HepG2 (cell line): ENCODE data around the gene PKMYT1. TPM values are rescaled to one million over a fixed set of nuclear protein-coding genes. Genes with fewer than 3 reads are reported as not detected.

Source experiments
- GMEB2 ChIP-seq: IDR thresholded peaks from 2 replicates; pipeline ENCODE4 v1.6.1; 2016; ENCODE audit warnings: missing biosample characterization, missing genetic modification reagents, low read depth
- HCFC1 ChIP-seq: fragments of 150-350 bp; IDR thresholded peaks from 2 replicates; pipeline ENCODE4 v1.6.1; 2014; ENCODE audit warnings: low read depth, low read length
- HDAC6 ChIP-seq: fragments of 200-600 bp; sonication (generic); IDR thresholded peaks from 2 replicates; pipeline ENCODE4 v1.7.0; 2017; ENCODE audit warnings: mild to moderate bottlenecking, antibody characterized with exemption, low read length, low read depth
- HIVEP1 ChIP-seq: sonication (generic); formaldehyde crosslinking; IDR thresholded peaks from 2 replicates; pipeline ENCODE4 v1.4.0; 2020; ENCODE audit warnings: mild to moderate bottlenecking, missing genetic modification reagents
- KLF9 ChIP-seq: IDR thresholded peaks from 2 replicates; pipeline ENCODE4 v1.6.1; 2016; ENCODE audit warnings: low read depth
- LRRFIP1 ChIP-seq: sonication (generic); formaldehyde crosslinking; conservative IDR thresholded peaks from 2 replicates; pipeline ENCODE4 v1.4.0; 2020; ENCODE audit warnings: missing genetic modification reagents
- RBFOX2 ChIP-seq: fragments of 200-400 bp; formaldehyde crosslinking; IDR thresholded peaks from 2 replicates; pipeline ENCODE4 v1.6.1; 2017; ENCODE audit warnings: low read depth, mild to moderate bottlenecking, low read length
- YEATS4 ChIP-seq: sonication (generic); formaldehyde crosslinking; IDR thresholded peaks from 2 replicates; pipeline ENCODE4 v1.4.0; 2020; ENCODE audit warnings: missing genetic modification reagents, borderline replicate concordance
- ZHX1 ChIP-seq: sonication (generic); formaldehyde crosslinking; IDR thresholded peaks from 2 replicates; pipeline ENCODE4 v1.8.1; 2022; ENCODE audit warnings: low read depth, mild to moderate bottlenecking, missing genetic modification reagents
- ZNF207 ChIP-seq: fragments of 450-650 bp; IDR thresholded peaks from 2 replicates; pipeline ENCODE4 v1.6.1; 2016; ENCODE audit warnings: antibody characterized with exemption, borderline replicate concordance
- ZNF512B ChIP-seq: sonication (generic); formaldehyde crosslinking; IDR thresholded peaks from 2 replicates; pipeline ENCODE4 v1.5.1; 2020; ENCODE audit warnings: missing genetic modification reagents, mild to moderate bottlenecking, borderline replicate concordance
- ZNF550 ChIP-seq: sonication (generic); formaldehyde crosslinking; IDR thresholded peaks from 2 replicates; pipeline ENCODE4 v1.4.0; 2020; ENCODE audit warnings: mild to moderate bottlenecking, missing genetic modification reagents, borderline replicate concordance
- ZNF569 ChIP-seq: sonication (generic); formaldehyde crosslinking; IDR thresholded peaks from 2 replicates; pipeline ENCODE4 v1.5.0; 2020; ENCODE audit warnings: mild to moderate bottlenecking, missing genetic modification reagents, moderate library complexity, borderline replicate concordance
- ZNF687 ChIP-seq: sonication (generic); formaldehyde crosslinking; IDR thresholded peaks from 2 replicates; pipeline ENCODE4 v1.5.1; 2020; ENCODE audit warnings: mild to moderate bottlenecking, missing genetic modification reagents, moderate library complexity
- ZNF720 ChIP-seq: sonication (generic); formaldehyde crosslinking; IDR thresholded peaks from 2 replicates; pipeline ENCODE4 v1.4.0; 2020; ENCODE audit warnings: missing genetic modification reagents
- polyA plus RNA-seq, 8 experiments: library from polyadenylated mRNA; depleted of rRNA in 3 of 8; stranded (reverse) in 7 of 8; unstranded in 1 of 8; fragments of >200 nt; fragmentation: Illumina TruSeq in 4 of 8; extraction: Trizol in 4 of 8; gene quantifications; 2 replicates each; pipeline versions ENCODE4 v1.2.1 to v1.2.3, GENCODE V29; 2011 to 2016; ENCODE audit warnings: low read depth in 4 of 8, missing spikeins in 1 of 8, mixed read lengths in 1 of 8; ENCODE audit not compliant: insufficient read depth in 1 of 8
- total RNA-seq, 5 experiments: library from RNA; depleted of rRNA; stranded (reverse); fragments of >200 nt; fragmentation: Illumina TruSeq; extraction: Trizol; gene quantifications; 2 replicates each; pipeline ENCODE4 v1.2.3, GENCODE V29; 2016; ENCODE audit warnings: low read depth in 1 of 5

PKMYT1 gene
- total and polyA plus RNA-seq, 2 of the 13 experiments (the other 11 are each of a cell fraction or from before 2014, with no cell fraction given), result 7.0 to 27.8 TPM

GRCh38 chr16:2979669-2980226, 498 bp downstream of the PKMYT1 start (continued):
- TF ChIP-seq YEATS4 (CRISPR knock-in tag) (no peak), HCFC1 (no peak), ZNF720 (no peak), ZNF550 (CRISPR knock-in tag) (no peak), ZNF512B (CRISPR knock-in tag) (no peak), ZNF207 (no peak), RBFOX2 (no peak), HIVEP1 (CRISPR knock-in tag) (no peak), KLF9 (no peak), ZNF569 (CRISPR knock-in tag) (no peak), ZNF687 (CRISPR knock-in tag) (0 out of 2 replicates have a peak, but pooled peaks have one; percentile 1), ZHX1 (CRISPR knock-in tag) (no peak), LRRFIP1 (CRISPR knock-in tag) (no peak), HDAC6 (no peak), GMEB2 (CRISPR knock-in tag) (no peak)
